GM18499 (cell line): Measurements from ENCODE around the gene KCNMA1.
"Not testable (repeated sequence)": the region's sequence is repeated elsewhere in the genome, so short reads cannot be mapped to it uniquely, and the experiment has no call there.

Source experiments
- ATAC-seq: cut with Tn5 transposase; IDR thresholded peaks from one replicate; pipeline ENCODE4 v1.9.1; 2021; ENCODE audit warnings: moderate number of reproducible peaks; ENCODE audit not compliant: insufficient read depth, unreplicated experiment

KCNMA1 gene

DNA sequence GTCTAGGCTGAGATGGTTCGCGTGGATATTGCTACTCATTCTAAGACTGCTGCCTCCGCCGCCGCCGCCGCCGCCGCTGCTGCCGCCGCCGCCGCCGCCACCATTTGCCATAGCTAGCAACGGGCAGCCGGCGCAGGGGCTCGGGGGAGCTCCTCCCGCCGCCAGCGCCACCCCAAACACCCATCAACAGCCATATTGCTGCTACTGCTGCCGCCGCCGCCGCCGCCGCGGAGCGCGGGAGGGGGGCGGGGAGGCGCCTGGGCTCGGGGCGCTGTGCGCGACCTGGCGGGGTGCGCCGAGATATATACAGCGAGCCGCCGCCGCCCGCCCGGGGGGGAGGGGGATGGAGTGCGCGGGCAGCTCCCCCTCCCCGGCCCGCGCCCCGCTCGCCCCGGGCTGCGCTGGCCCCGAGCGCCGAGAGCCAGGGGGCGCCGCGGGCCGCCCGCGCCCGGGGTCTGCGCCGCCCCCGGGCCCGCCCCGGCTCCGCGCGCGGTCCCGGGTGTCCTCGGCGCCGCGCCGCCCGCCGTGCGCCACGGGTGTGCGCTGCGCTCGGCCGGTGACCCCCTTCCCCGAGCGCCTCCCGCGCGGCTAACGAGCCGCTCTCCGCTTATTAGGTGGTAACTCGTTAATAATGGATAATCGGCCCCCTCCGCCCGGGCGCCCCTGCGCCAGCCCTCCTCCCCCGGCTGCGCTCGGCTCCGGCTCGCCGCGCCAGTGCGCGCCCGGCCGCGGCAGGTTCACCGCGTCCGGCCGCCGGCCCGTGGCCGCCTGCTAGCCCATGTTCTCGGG is at the start of gene KCNMA1:
KCNMA1 (minus strand) TSS at position 277 of the 789 bp plus-strand sequence.
- no peak for ATAC-seq

GRCh38 chr10:77686650-77687417 is 49.2 kb upstream of the KCNMA1 start:
- no peak for ATAC-seq

- no peak for ATAC-seq
Observed at GRCh38 chr10:77686096-77686495, 48.5 kb upstream of the KCNMA1 start.

DNA sequence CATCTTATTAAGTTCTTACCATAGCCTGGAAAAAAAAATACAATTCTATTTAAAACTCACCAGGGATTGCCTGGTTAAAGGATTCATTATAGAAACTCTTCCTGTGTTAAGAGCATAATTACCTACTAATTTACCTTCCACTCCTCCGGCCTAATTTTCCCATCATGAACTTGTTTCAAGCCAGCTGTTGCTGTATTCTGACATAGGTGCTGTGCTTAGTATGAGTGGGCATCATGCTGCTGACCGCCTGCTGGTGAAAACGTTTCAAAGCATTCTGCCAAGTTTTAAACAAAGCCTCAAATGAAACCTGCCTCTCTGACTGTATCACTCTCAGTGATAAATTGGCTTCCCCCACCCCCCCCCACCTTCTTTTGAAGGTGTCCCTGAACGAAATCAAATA is 47.8 kb upstream of the KCNMA1 start:
- no peak for ATAC-seq

GRCh38 chr10:77683088-77683432 is 45.5 kb upstream of the KCNMA1 start:
- ATAC-seq, result not testable (repeated sequence)

DNA sequence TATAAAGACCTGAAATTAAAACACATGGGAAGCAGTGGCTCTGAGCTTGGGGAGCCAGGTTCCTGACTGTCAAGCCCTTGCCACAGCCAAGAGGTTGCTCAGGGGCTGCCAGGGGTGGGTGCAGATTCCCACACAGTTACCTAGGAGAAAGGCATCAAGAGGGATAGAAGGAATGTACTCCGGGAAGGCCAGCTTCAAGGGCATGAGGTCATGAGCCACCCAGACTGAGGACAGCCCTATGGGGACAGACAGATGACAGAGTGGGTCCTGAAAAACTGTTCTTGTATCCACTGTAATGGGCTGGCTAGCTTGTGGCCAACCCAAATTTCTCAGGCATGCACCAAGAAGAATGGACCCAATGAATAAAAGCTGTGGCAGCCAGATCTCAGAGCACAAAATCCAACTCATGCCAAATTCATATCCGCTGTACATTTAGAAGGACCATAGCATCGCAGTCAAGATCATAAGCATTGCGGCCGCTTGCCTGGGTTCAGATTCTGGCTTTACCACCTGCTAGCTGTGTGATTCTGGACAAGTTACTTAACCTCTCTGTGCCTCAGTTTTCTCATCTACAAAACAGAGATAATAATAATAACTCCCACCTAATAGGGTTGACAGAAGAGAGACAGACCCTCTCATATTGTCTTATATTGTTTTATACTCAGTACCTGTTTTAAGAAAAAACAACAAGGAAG is 44.9 kb upstream of the KCNMA1 start:
- ATAC-seq, result no peak

DNA sequence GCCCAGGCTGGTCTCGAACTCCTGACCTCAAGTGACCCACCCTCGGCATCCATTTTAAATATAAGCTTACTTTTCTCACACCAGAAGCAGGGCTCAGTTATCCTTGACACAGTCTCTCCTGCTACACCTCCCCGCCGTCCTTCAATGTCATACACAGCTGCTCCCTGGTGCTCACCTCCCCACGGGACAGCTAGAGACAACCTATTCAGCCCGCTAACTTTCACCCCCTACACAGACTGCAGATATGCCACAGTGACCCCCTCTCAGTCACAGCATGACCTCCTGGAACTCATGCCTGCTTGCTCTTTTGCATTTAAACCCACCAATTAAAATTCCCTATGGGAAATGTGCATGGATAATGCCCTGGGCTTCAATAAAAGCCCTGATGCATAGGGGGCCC is 44.2 kb upstream of the KCNMA1 start:
- ATAC-seq, result no peak

GRCh38 chr10:77680811-77681210 is 43.2 kb upstream of the KCNMA1 start:
- ATAC-seq, result no peak

DNA sequence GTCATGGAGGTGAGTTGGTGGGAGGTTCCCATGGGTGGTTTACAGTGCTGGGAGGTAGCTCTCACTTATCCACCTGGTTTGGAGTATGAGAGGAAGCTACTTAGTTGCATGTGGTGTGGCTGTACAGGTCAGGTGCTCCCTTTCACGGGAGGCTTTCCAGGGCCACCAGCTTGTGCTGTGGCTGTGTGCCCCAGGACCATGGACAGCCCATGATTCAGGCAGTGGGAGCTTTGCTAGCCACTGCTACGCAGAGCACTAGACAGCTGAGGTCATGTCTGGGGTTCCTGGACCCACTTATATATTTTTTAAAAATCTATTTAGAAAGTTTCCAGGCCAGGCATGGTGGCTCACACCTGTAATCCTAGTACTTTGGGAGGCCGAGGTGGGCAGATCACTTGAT is 42.5 kb upstream of the KCNMA1 start:
- no peak for ATAC-seq

DNA sequence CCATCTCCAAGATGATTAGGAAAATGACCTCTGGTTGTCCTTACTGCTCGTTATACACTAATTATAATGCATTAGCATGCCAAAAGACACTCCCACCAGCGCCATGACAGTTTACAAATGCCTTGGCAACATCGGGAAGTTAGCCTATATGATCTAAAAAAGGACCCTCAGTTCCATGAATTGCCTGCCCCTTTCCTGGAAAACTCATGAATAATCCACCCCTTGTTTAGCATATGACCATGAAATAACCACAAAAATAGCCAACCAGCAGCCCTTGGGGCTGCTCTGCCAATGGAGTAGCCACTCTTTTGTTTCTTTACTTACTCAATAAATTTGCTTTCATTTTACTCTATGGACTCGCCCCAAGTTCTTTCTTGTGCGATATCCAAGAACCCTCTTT is 41.6 kb upstream of the KCNMA1 start:
- no peak for ATAC-seq

DNA sequence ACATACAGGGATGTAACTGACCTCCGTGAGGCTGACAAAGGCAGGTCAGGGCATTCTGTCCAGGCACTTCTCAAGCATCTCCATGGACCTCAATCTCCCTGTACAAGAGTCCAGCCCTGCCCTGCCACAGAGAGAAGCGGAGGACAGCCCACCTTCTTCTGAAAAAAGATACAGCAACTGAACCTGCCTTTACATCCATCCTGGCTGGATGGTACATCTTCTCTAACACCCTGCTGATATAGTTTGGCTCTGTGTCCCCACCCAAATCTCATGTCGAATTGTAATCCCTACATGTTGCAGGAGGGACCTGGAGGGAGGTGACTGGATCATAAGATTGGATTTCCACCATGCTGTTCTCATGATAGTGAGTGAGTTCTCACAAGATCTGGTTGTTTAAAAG is 40.5 kb upstream of the KCNMA1 start:
- no peak for ATAC-seq

DNA sequence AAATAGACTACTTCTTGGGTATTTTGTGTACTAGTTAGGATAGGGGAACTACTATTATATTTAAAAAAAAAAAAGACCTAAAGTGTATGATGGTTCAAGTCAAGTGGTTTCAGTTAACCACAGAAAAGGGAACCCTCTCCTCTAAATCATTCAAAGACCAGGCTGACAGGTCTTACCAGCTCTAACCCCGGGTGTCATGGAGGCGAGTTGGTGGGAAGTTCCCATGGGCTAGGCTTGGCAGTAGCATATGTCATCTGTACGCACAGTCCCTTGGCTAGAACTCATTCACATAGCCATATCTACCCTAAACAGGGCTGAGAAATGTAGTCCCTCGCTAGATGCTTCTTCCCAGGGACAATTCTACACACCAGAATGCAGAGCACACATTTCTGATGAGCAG is 37.7 kb upstream of the KCNMA1 start:
- no peak for ATAC-seq

GRCh38 chr10:77673515-77674140 is 36.0 kb upstream of the KCNMA1 start:
- no peak for ATAC-seq

- ATAC-seq, result no peak
Observed at GRCh38 chr10:77673101-77673500, 35.5 kb upstream of the KCNMA1 start.

GRCh38 chr10:77671594-77672252 is 34.1 kb upstream of the KCNMA1 start:
- no peak for ATAC-seq

- no peak for ATAC-seq
Observed at GRCh38 chr10:77670817-77671443, 33.3 kb upstream of the KCNMA1 start.

- no peak for ATAC-seq
Observed at GRCh38 chr10:77669892-77670291, 32.3 kb upstream of the KCNMA1 start.

DNA sequence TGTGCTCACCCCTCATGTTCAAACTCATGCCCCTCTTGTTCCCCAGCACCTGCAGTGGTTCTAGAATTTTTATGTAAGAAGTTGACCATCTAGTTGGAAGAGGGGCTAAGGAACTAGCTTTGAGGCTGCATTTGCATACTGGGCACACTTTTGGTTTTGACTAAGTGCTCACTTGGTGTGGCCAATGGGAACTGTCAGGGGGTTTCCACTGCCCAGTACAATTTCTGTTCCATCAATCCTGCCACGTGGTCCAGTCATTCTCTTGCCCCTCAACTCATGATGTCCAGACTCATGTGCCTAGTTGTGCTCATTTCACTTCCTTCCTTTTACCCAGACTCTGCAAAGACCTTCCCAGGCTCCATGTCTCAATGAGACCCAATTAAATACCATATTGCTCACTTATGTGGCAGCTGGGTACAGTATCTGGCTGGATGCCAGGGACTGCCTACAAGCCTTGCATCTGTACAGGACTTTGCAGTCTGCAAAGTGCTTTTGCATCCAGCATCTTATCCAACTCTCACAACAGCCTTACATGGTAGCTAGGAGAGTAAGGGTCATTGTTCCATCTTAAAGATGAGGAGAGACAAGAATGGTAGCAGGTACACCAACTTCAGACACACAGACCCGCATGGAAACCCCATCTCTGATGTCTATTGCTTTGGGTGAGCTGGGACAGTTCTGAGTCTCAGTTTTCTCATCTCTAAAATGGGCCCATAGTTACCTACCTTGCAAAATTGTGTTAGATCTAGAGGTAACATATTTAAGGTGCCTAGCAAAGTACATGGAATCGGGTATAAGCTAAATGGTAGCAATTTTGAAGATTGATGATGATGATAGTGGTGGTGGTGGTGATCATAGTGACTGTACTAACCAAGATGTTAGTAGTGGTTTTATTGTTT is 30.1 kb upstream of the KCNMA1 start:
- peak; percentile 57 for ATAC-seq

GRCh38 chr10:77666821-77667220 is 29.2 kb upstream of the KCNMA1 start:
- no peak for ATAC-seq
